IMR-90 (cell line): ENCODE data around the gene PTMS.

Experiments
- CHD1 ChIP-seq: IDR thresholded peaks from 2 replicates; pipeline ENCODE4 v1.6.1; 2012; ENCODE audit warnings: low read depth, low read length, improper control_type of control experiment
- CTCF ChIP-seq: conservative IDR thresholded peaks from 2 replicates; pipeline ENCODE4 v1.5.1; 2012; ENCODE audit warnings: mild to moderate bottlenecking, low read depth, low read length, improper control_type of control experiment
- ELK1 ChIP-seq: fragments of 150-350 bp; IDR thresholded peaks from 2 replicates; pipeline ENCODE4 v1.6.1; 2016; ENCODE audit warnings: low read depth, mild to moderate bottlenecking, low read length, moderate library complexity, borderline replicate concordance
- MAFK ChIP-seq: IDR thresholded peaks from 2 replicates; pipeline ENCODE4 v1.6.1; 2012; ENCODE audit warnings: low read depth, low read length, improper control_type of control experiment
- MXI1 ChIP-seq: IDR thresholded peaks from 2 replicates; pipeline ENCODE4 v1.6.1; 2012; ENCODE audit warnings: low read depth, mild to moderate bottlenecking, low read length, moderate library complexity, borderline replicate concordance
- POLR2A ChIP-seq: IDR thresholded peaks from 2 replicates; pipeline ENCODE4 v1.6.1; 2012; ENCODE audit warnings: mild to moderate bottlenecking, low read depth, low read length
- RAD21 ChIP-seq: IDR thresholded peaks from 2 replicates; pipeline ENCODE4 v1.6.1; 2012; ENCODE audit warnings: low read length, improper control_type of control experiment
- RCOR1 ChIP-seq: IDR thresholded peaks from 2 replicates; pipeline ENCODE4 v1.6.1; 2012; ENCODE audit warnings: mild to moderate bottlenecking, low read length, improper control_type of control experiment; ENCODE audit not compliant: insufficient replicate concordance
- SMC3 ChIP-seq: fragments of 150-350 bp; IDR thresholded peaks from 2 replicates; pipeline ENCODE4 v1.6.1; 2016; ENCODE audit warnings: low read depth, mild to moderate bottlenecking, antibody characterized with exemption, low read length, moderate library complexity
- USF2 ChIP-seq: fragments of 150-350 bp; IDR thresholded peaks from 2 replicates; pipeline ENCODE4 v1.6.1; 2017; ENCODE audit warnings: mild to moderate bottlenecking, antibody characterized with exemption, low read length, low read depth

GRCh38 chr12:6779708-6780432, 13.7 kb downstream of the PTMS start:
- no peak for TF ChIP-seq POLR2A
- no peak for TF ChIP-seq CTCF
- TF ChIP-seq ELK1, result no peak
- TF ChIP-seq SMC3, result no peak
- TF ChIP-seq RCOR1, result no peak
- TF ChIP-seq MAFK, result no peak
- TF ChIP-seq MXI1, result no peak
- no peak for TF ChIP-seq USF2
- no peak for TF ChIP-seq RAD21
- TF ChIP-seq CHD1, result no peak
